LNCaP clone FGC (cell line): ENCODE measurements around the gene SORCS2.

Source experiments
- DNase-seq: peaks from one replicate; pipeline ENCODE4 v3.0.0-alpha.2; 2011; ENCODE audit warnings: low read depth
- H3K4me3 ChIP-seq: 2 replicates; pipeline ENCODE4 v1.5.1; 2011; ENCODE audit warnings: mild to moderate bottlenecking, low read depth, low read length, control low read depth
- TF ChIP-seq, protein P1 (sequence below): IDR thresholded peaks from 2 replicates; pipeline ENCODE4 v1.5.1; 2012; ENCODE audit warnings: mild to moderate bottlenecking; ENCODE audit not compliant: control insufficient read depth, insufficient read depth; ENCODE audit errors: extremely low read depth

SORCS2 gene

DNA sequence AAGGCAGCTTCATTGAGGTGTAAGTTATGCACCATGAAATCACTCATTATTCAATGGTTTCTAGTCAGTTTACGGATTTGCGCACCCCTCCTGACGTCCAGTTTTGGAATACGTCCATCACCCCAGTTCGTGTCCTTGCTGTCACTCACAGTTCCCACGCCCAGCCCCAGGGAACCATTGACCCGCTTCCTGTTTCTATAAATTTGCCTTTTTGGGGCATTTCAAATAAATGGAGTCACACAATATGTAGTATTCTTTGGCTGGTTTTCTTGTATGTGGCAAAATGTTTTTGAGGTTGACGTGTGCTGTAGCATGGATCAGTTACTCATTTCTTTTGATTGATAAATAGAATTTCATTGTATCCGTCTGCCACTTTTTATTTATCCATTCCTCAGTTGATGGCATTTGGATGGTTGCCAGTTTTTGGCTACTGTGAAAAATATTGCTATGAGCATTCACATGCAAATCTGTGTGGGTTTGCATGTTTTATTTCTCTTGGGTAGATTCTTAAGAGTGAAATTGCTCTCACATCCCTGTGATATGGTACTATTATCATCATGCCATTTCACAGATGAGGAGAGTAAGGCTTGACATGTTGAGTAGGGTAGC lies 18.4 kb upstream of the SORCS2 start:
- H3K4me3 ChIP-seq: no peak overlapping the region
- TF ChIP-seq, protein P1, sequence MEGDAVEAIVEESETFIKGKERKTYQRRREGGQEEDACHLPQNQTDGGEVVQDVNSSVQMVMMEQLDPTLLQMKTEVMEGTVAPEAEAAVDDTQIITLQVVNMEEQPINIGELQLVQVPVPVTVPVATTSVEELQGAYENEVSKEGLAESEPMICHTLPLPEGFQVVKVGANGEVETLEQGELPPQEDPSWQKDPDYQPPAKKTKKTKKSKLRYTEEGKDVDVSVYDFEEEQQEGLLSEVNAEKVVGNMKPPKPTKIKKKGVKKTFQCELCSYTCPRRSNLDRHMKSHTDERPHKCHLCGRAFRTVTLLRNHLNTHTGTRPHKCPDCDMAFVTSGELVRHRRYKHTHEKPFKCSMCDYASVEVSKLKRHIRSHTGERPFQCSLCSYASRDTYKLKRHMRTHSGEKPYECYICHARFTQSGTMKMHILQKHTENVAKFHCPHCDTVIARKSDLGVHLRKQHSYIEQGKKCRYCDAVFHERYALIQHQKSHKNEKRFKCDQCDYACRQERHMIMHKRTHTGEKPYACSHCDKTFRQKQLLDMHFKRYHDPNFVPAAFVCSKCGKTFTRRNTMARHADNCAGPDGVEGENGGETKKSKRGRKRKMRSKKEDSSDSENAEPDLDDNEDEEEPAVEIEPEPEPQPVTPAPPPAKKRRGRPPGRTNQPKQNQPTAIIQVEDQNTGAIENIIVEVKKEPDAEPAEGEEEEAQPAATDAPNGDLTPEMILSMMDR: no peak
- DNase-seq: no peak

DNA sequence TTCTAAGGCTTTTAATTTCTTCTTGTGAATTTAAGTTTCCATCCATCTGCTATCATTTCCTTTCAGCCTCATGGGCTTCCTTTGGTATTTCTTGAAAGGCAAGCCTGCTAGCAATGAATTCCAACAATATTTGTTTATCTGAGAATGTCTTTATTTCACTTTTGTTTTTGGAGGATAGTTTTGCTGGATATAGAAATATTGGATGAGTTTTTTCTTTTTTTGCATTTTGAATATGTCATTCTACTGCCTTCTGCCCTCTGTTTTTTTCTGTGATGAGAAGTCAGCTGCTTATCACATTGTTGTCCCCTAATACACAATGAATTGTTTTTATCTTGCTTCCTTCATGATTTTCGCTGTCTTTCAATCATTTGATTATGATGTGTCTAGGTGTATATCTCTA lies 13.2 kb upstream of the SORCS2 start:
- no peak overlapping the region for H3K4me3 ChIP-seq
- no peak for DNase-seq
- TF ChIP-seq, protein P1: no peak

DNA sequence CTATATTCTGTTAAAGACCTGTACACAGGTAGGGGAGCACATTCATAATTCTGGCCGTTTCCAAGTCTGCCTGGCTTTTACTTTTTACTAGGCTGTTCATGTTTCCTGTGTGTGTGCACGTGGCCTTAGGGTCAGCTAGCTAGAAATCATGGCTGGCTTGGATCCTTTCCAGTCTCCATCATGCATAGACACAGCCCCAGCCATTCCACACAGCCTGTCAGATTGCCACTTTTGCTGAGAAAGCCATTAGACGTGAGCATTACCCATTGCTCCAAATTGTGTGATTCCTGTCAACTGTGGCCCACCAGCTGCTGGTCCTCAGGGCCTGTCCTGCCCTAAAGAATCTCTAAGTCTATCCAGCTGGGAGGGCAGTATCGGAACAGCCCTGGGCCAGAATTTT lies 11.4 kb upstream of the SORCS2 start:
- no peak overlapping the region for H3K4me3 ChIP-seq
- DNase-seq: no peak
- TF ChIP-seq, protein P1: no peak

DNA sequence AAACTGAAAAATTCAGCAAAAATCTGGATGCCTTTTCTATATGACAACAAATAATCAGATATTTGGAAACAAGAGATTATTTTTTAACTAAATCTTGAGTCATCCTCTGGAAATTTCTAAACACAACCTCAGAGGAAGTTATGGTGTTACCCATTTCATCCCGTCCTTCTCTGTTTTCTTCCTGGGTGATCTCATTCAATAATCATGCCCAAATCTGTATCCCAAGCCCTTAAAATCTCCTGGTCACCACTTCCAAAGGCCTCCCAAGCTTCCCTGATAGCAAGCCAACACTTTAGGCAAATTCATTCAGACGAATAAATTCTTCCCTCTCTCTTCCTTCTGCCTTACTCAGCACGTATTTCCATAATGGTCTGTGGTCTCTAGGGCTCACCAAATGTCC lies 9.7 kb upstream of the SORCS2 start:
- TF ChIP-seq, protein P1: no peak
- no peak for DNase-seq
- no peak overlapping the region for H3K4me3 ChIP-seq

DNA sequence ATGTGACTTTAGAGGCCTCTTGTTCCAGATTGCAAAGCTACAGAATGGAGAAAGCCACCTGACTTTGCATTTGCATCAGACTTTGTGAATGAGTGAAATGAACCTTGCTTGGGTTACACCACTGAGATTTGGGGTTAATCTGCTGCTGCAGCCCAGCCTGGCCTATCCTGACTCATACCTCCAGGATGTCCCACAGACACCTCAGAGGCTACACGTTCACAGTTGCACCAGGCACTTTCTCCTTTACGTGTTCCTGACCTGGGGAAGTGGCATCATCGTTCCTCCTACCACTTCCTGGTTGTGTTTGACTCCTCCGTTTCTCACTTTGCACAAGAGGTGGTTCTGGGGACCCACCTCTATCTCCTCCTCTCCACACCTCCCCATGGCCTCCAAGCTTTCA lies 9.2 kb upstream of the SORCS2 start:
- TF ChIP-seq, protein P1: no peak
- no peak for DNase-seq
- no peak overlapping the region for H3K4me3 ChIP-seq

DNA sequence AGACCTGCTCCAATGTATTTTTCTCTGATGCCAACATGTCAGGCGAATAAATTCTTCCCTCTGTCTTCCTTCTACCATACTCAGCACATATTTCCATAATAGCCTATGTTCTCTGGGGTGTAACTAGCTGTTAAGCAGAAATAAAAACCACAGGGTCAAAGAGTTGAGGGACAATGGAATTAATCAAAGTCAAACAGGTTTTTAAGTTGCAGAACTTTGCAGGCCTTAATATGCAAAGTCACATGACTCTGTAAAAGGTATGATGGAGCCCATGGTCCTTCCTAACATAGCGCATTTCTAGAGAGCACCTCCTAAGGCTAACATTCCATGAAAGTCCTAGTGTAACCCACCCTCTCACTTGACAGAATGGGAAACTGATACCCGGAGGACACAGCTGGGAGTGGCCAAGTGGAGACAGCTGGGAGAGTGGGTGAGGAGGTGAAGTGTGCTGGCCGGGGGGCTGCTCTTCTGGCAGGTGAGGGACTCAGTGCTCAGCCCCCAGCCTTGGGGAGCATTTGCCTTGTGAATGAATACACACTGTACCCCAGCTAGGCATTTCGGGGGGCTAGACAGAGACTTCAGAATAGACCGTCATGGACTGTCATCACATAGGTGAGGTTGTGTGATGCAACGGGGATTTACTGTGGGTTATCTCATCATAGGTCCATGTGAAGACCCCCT lies 8.4 kb upstream of the SORCS2 start:
- no peak overlapping the region for H3K4me3 ChIP-seq
- no peak for DNase-seq
- TF ChIP-seq, protein P1: no peak
